ENCODE results near the gene IRF2BPL. TPM values are rescaled to one million over a fixed set of nuclear protein-coding genes. Genes with fewer than 3 reads are reported as not detected.

The IRF2BPL gene
- total and polyA plus RNA-seq, 9 of the 15 experiments (the other 6 are each of a cell fraction or from before 2014, with no cell fraction given): 0.52 to 21.6 (median 2.5) TPM

GRCh38 chr14:77028384-77029231, at the start of gene IRF2BPL (continued):
- TF ChIP-seq ZBTB33 (CRISPR knock-in tag; IDR thresholded peaks at IDR 0.05) (no peak), RBM39 (optimal IDR thresholded peaks at IDR 0.05; ENCODE audit: low read depth, low read length) (no peak), ELK1 (CRISPR knock-in tag; IDR thresholded peaks at IDR 0.05) (no peak), ETS2 (tag; IDR thresholded peaks at IDR 0.05; ENCODE audit: borderline replicate concordance, poor library complexity, severe bottlenecking) (no peak), ZBTB43 (CRISPR knock-in tag; IDR thresholded peaks at IDR 0.05) (no peak), SUPT5H (IDR thresholded peaks at IDR 0.05) (0 out of 2 replicates have a peak, but pooled peaks have one; percentile 28), ZNF184 (CRISPR knock-in tag; IDR thresholded peaks at IDR 0.05) (no peak), RBM34 (IDR thresholded peaks at IDR 0.05; ENCODE audit: borderline replicate concordance, insufficient read depth, low read length) (no peak), MTA2 (IDR thresholded peaks at IDR 0.05; ENCODE audit: low read depth) (0 out of 2 replicates have a peak, but pooled peaks have one; percentile 7), ZNF347 (CRISPR knock-in tag; IDR thresholded peaks at IDR 0.05; ENCODE audit: low read depth) (no peak), MEIS2 (IDR thresholded peaks at IDR 0.05; ENCODE audit: partially characterized antibody) (peak; percentile 67), RNF2 (IDR thresholded peaks at IDR 0.05) (peak; percentile 68; the same call in 1 of the 2 replicates), ZNF707 (CRISPR knock-in tag; conservative IDR thresholded peaks at IDR 0.05) (no peak), ETV1 (tag; conservative IDR thresholded peaks at IDR 0.05; ENCODE audit: low read depth) (0 out of 2 replicates have a peak, but pooled peaks have one; percentile 19), ATF7 (IDR thresholded peaks at IDR 0.05) (peak; percentile 98), MTA1 (IDR thresholded peaks at IDR 0.05; ENCODE audit: borderline replicate concordance) (no peak), RBFOX2 (IDR thresholded peaks at IDR 0.05; ENCODE audit: low read depth, low read length) (peak; percentile 78), GMEB1 (CRISPR knock-in tag; IDR thresholded peaks at IDR 0.05) (peak; percentile 26; the same call in 1 of the 2 replicates), SRSF1 (IDR thresholded peaks at IDR 0.05; ENCODE audit: low read depth, low read length) (no peak), FOXA3 (CRISPR knock-in tag; conservative IDR thresholded peaks at IDR 0.05 in 1 of 2, IDR thresholded peaks at IDR 0.05 in 1 of 2) (0 out of 4 replicates have a peak, but pooled peaks of 1 of the 2 experiments have one; percentile 5), ZNF551 (CRISPR knock-in tag; IDR thresholded peaks at IDR 0.05) (no peak), ZFP36 (IDR thresholded peaks at IDR 0.05; ENCODE audit: low read depth, low read length, partially characterized antibody) (no peak)

Measured in K562 (cell line).